Progenitor cell of endocrine pancreas (in vitro differentiated cells): ENCODE measurements around the gene PDSS2. TPM values are rescaled to one million over a fixed set of nuclear protein-coding genes. Genes with fewer than 3 reads are reported as not detected.
"Not testable (repeated sequence)": the region's sequence is repeated elsewhere in the genome, so short reads cannot be mapped to it uniquely, and the experiment has no call there.

Experiments used
- DNase-seq: peaks from one replicate; pipeline ENCODE4 v3.0.0; 2021; ENCODE audit warnings: low spot score; ENCODE audit not compliant: unreplicated experiment
- H3K27ac Mint-ChIP-seq: 2 replicates; pipeline ENCODE4 v1.8.0; 2021; ENCODE audit warnings: mild to moderate bottlenecking, moderate library complexity, mixed read lengths
- H3K27me3 Mint-ChIP-seq: 2 replicates; pipeline ENCODE4 v1.8.0; 2021; ENCODE audit warnings: mixed read lengths
- H3K36me3 Mint-ChIP-seq: 2 replicates; pipeline ENCODE4 v1.8.0; 2022; ENCODE audit warnings: mixed read lengths; ENCODE audit not compliant: insufficient read depth
- H3K4me1 Mint-ChIP-seq: 2 replicates; pipeline ENCODE4 v1.8.0; 2021; ENCODE audit warnings: low read depth, mixed read lengths
- H3K4me3 Mint-ChIP-seq: 2 replicates; pipeline ENCODE4 v1.8.0; 2021; ENCODE audit warnings: low read depth, mild to moderate bottlenecking, moderate library complexity, mixed read lengths
- H3K9me3 Mint-ChIP-seq: 2 replicates; pipeline ENCODE4 v1.8.0; 2021; ENCODE audit warnings: low read depth, mixed read lengths
- CTCF ChIP-seq: fragments of 200-600 bp; sonication (generic); IDR thresholded peaks from one replicate; pipeline ENCODE4 v1.5.0; 2021; ENCODE audit warnings: antibody characterized with exemption, mild to moderate bottlenecking; ENCODE audit not compliant: unreplicated experiment
- total RNA-seq: library from RNA; stranded (reverse); gene quantifications from 2 replicates; pipeline ENCODE4 v1.2.1, GENCODE V29; 2021

The PDSS2 gene
- total RNA-seq, 1 donor from 2014 or later, result 12.8 TPM

DNA sequence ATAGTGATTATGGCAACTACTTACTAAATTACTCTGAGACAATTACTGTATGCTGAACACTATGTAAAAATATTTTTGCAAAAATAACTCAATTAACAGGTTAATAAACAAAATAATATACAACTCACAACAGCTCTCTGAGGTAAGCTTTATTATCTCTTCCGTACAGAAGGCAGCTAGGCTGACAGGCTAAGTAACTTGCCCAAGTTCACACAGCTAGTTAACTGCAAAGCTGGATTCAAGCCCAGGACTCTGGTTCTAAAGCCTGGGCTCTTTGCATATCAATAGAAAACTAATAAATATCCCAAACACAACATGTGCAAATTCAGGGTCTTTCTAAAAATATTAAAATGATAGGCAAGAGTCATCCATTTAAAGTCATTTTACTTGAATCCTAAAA lies 174.6 kb downstream of the PDSS2 start:
- Mint-ChIP-seq H3K9me3 (peaks cover 4% of the 10 kb centered on the region), H3K36me3 (peaks cover 1% of the 10 kb centered on the region), H3K27me3 (no peaks in the 10 kb centered on the region), H3K4me1 (no peaks in the 10 kb centered on the region), H3K27ac (no peak overlapping the region), H3K4me3 (no peak overlapping the region)
- no peak for TF ChIP-seq CTCF
- DNase-seq, result no peak

DNA sequence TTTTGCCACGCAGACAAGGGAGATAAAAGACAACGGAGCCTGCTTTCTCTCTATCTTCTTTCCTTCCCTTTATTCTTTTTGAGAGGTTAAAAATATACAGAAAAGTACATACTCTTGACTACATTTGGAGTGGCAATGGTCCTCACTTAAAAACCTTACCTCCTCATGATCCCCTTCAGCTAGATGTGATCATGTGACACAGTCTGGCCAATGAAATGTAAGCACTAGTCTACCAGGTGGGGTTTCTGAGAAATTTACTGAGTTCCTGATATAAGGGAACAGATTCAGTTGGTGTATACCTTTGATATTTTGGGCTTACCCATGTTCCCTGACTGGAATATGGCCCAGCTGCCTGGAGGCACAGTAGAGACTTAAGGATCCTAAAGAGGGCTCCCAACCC lies 178.6 kb downstream of the PDSS2 start:
- no peaks in the 10 kb centered on the region for H3K36me3 Mint-ChIP-seq
- peaks cover 3% of the 10 kb centered on the region for H3K9me3 Mint-ChIP-seq
- no peak for DNase-seq
- no peak overlapping the region for H3K4me3 Mint-ChIP-seq
- H3K4me1 Mint-ChIP-seq, result peaks cover 5% of the 10 kb centered on the region
- H3K27ac Mint-ChIP-seq, result no peak overlapping the region
- no peak for TF ChIP-seq CTCF
- no peaks in the 10 kb centered on the region for H3K27me3 Mint-ChIP-seq

GRCh38 chr6:107280001-107280400 lies 179.4 kb downstream of the PDSS2 start:
- not testable (repeated sequence) for H3K27ac Mint-ChIP-seq, H3K4me3 Mint-ChIP-seq, H3K9me3 Mint-ChIP-seq, H3K4me1 Mint-ChIP-seq, H3K27me3 Mint-ChIP-seq, H3K36me3 Mint-ChIP-seq, DNase-seq

DNA sequence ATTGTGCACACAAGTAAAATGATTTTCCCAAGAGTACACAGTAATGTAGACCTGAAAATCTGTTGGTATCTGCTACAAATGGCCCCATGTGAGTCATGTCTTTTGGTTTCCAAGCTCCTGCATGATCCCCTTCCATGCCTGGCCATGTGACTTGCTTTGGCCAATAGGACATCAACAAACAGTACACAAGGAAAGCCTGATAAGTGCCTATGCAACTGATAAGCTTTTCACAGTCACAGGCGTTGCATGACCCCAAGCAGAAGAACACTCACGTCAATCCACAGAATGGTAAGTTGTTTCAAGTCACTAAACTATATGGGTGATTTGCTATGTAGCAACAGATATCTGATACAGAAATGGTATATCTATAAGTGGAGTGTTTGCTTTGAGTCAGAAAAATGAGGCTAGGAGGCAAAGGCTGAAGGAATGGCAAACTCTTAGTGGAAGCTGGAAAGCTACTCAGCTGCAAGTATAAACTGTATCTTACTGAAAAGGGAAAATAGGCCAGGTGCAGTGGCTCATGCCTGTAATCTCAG lies 184.0 kb downstream of the PDSS2 start:
- peaks cover 2% of the 10 kb centered on the region for H3K36me3 Mint-ChIP-seq
- no peak for TF ChIP-seq CTCF
- peak overlapping the region; percentile 59 for H3K27ac Mint-ChIP-seq
- peaks cover 3% of the 10 kb centered on the region for H3K9me3 Mint-ChIP-seq
- no peak overlapping the region for H3K4me3 Mint-ChIP-seq
- H3K27me3 Mint-ChIP-seq, result no peaks in the 10 kb centered on the region
- H3K4me1 Mint-ChIP-seq, result peaks cover 8% of the 10 kb centered on the region
- no peak for DNase-seq

GRCh38 chr6:107274288-107274687 lies 185.1 kb downstream of the PDSS2 start:
- H3K4me1 Mint-ChIP-seq, result peaks cover 8% of the 10 kb centered on the region
- DNase-seq, result no peak
- no peak overlapping the region for H3K4me3 Mint-ChIP-seq
- no peak for TF ChIP-seq CTCF
- H3K36me3 Mint-ChIP-seq, result peaks cover 2% of the 10 kb centered on the region
- no peak overlapping the region for H3K27ac Mint-ChIP-seq
- H3K9me3 Mint-ChIP-seq, result peaks cover 3% of the 10 kb centered on the region
- no peaks in the 10 kb centered on the region for H3K27me3 Mint-ChIP-seq

GRCh38 chr6:107272246-107272645 lies 187.1 kb downstream of the PDSS2 start:
- Mint-ChIP-seq H3K9me3 (peaks cover 3% of the 10 kb centered on the region), H3K27me3 (no peaks in the 10 kb centered on the region), H3K4me3 (no peak overlapping the region), H3K36me3 (peaks cover 2% of the 10 kb centered on the region), H3K27ac (no peak overlapping the region), H3K4me1 (peaks cover 8% of the 10 kb centered on the region)
- DNase-seq, result no peak
- TF ChIP-seq CTCF, result no peak
